SK-N-SH treated with all-trans-retinoic acid at 6 μM for 48 hours (cell line): ENCODE results near the gene DPM2.

Experiments
- ATAC-seq: fragments of 200-7000 bp; cut with Tn5 transposase; 3 replicates; pipeline ENCODE4 v1.9.1; 2020; ENCODE audit warnings: mild to moderate bottlenecking, moderate library complexity
- ARNTL ChIP-seq: fragments of 450-650 bp; formaldehyde crosslinking; IDR thresholded peaks from 2 replicates; pipeline ENCODE4 v1.5.0; 2020; ENCODE audit warnings: low read depth, mild to moderate bottlenecking, moderate library complexity, borderline replicate concordance
- BACH2 ChIP-seq: fragments of 250-450 bp; sonication (Bioruptor Pico); IDR thresholded peaks from 2 replicates; pipeline ENCODE4 v1.9.0; 2021; ENCODE audit warnings: mild to moderate bottlenecking, borderline replicate concordance
- CREB5 ChIP-seq: fragments of 250-450 bp; sonication (Bioruptor Pico); IDR thresholded peaks from 2 replicates; pipeline ENCODE4 v1.5.1; 2020; ENCODE audit warnings: low read depth, mild to moderate bottlenecking, moderate library complexity
- CSDC2 ChIP-seq: fragments of 250-450 bp; sonication (Bioruptor Pico); IDR thresholded peaks from 2 replicates; pipeline ENCODE4 v1.5.0; 2020; ENCODE audit warnings: mild to moderate bottlenecking, moderate library complexity
- GLIS3 ChIP-seq: fragments of 250-450 bp; sonication (Bioruptor Pico); IDR thresholded peaks from 2 replicates; pipeline ENCODE4 v1.5.0; 2020; ENCODE audit warnings: mild to moderate bottlenecking, moderate library complexity
- ISL1 ChIP-seq: fragments of 250-450 bp; sonication (Bioruptor Pico); IDR thresholded peaks from 2 replicates; pipeline ENCODE4 v2.1.2; 2022; ENCODE audit warnings: mild to moderate bottlenecking, moderate library complexity
- OSR1 ChIP-seq: fragments of 250-450 bp; sonication (Bioruptor Pico); IDR thresholded peaks from 2 replicates; pipeline ENCODE4 v1.8.0; 2022; ENCODE audit warnings: moderate library complexity, mild to moderate bottlenecking, inconsistent platforms
- POU6F1 ChIP-seq: fragments of 250-450 bp; sonication (Bioruptor Pico); IDR thresholded peaks from 2 replicates; pipeline ENCODE4 v1.8.0; 2021; ENCODE audit warnings: low read depth, mild to moderate bottlenecking, moderate library complexity, borderline replicate concordance
- PPARA ChIP-seq: fragments of 250-450 bp; sonication (Bioruptor Pico); IDR thresholded peaks from 2 replicates; pipeline ENCODE4 v1.5.0; 2020; ENCODE audit warnings: mild to moderate bottlenecking, borderline replicate concordance
- RARB ChIP-seq: fragments of 250-450 bp; sonication (Bioruptor Pico); IDR thresholded peaks from 2 replicates; pipeline ENCODE4 v1.8.0; 2021; ENCODE audit warnings: mild to moderate bottlenecking, moderate library complexity
- SNAI2 ChIP-seq: fragments of 250-450 bp; sonication (Bioruptor Pico); IDR thresholded peaks from 2 replicates; pipeline ENCODE4 v1.5.0; 2020; ENCODE audit warnings: mild to moderate bottlenecking, moderate library complexity
- TCF4 ChIP-seq: fragments of 250-450 bp; sonication (Bioruptor Pico); IDR thresholded peaks from 2 replicates; pipeline ENCODE4 v1.8.0; 2021; ENCODE audit warnings: mild to moderate bottlenecking, moderate library complexity, borderline replicate concordance
- TOX ChIP-seq: fragments of 250-450 bp; sonication (Bioruptor Pico); IDR thresholded peaks from 2 replicates; pipeline ENCODE4 v1.8.0; 2021; ENCODE audit warnings: mild to moderate bottlenecking, moderate library complexity, borderline replicate concordance
- TSHZ2 ChIP-seq: fragments of 250-450 bp; sonication (Bioruptor Pico); IDR thresholded peaks from 2 replicates; pipeline ENCODE4 v1.5.0; 2020; ENCODE audit warnings: mild to moderate bottlenecking, moderate library complexity
- ZC3H10 ChIP-seq: fragments of 250-450 bp; sonication (Bioruptor Pico); IDR thresholded peaks from 2 replicates; pipeline ENCODE4 v1.5.1; 2021; ENCODE audit warnings: mild to moderate bottlenecking, moderate library complexity
- ZFP30 ChIP-seq: fragments of 450-650 bp; formaldehyde crosslinking; IDR thresholded peaks from 2 replicates; pipeline ENCODE4 v1.5.0; 2022; ENCODE audit warnings: mild to moderate bottlenecking, moderate library complexity
- ZNF565 ChIP-seq: fragments of 450-650 bp; formaldehyde crosslinking; conservative IDR thresholded peaks from 2 replicates; pipeline ENCODE4 v1.5.0; 2020; ENCODE audit warnings: low read depth, mild to moderate bottlenecking, moderate library complexity
- ZNF70 ChIP-seq: fragments of 450-650 bp; formaldehyde crosslinking; IDR thresholded peaks from 2 replicates; pipeline ENCODE4 v1.5.0; 2020; ENCODE audit warnings: mild to moderate bottlenecking, moderate library complexity
- ZNF8 ChIP-seq: fragments of 450-650 bp; formaldehyde crosslinking; IDR thresholded peaks from 2 replicates; pipeline ENCODE4 v1.5.0; 2020; ENCODE audit warnings: mild to moderate bottlenecking, moderate library complexity
- TF ChIP-seq, protein P1 (sequence below): fragments of 250-450 bp; sonication (Bioruptor Pico); IDR thresholded peaks from 2 replicates; pipeline ENCODE4 v1.8.0; 2020; ENCODE audit warnings: mild to moderate bottlenecking, moderate library complexity, borderline replicate concordance

Gene DPM2

DNA sequence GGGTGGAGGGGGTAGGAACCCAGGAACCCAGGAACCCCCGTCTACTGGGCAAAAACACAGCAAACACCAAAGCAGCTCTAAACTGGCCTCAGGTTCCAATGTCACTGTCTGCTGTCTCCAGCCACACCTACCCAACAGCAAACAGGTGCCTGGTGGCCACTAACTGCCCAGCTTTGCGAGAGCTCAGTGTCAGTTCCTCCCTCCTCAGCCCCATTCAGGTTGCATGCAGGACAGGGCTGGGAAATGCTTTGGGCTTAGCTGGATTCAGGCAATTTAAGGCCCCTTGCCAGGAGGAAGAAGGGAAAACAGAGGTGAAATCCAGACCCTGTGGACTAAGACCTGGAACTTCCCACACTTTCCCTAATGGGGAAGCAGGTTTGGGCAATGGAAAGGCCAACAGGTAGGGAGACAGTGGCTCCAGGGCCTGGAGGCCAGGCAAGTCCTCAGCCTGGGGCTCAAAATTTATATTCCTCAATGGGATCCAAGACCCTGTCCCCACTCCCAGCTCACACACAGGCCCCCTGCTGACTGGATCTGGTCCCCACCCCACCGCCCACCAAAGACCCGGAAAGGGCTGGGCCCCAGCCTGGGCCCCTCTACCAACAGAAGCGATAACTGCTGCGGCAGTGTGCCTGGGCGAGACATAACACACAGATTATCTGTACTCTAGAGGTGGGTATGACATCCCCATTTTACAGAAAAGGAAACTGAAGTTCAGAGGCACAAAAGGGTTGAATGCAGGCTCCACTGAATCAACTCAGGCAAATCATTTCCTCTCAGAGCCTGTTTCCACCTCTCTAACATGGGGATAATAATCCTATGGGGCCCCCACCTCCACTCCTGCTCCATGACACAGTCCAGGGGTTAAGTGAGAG lies 39.6 kb upstream of the DPM2 start:
- no peak for ATAC-seq
- no peak for TF ChIP-seq CREB5
- no peak for TF ChIP-seq ZFP30 (CRISPR knock-in tag)
- no peak for TF ChIP-seq CSDC2
- no peak for TF ChIP-seq SNAI2
- no peak for TF ChIP-seq OSR1 (CRISPR knock-in tag)
- TF ChIP-seq GLIS3 = no peak
- TF ChIP-seq ZC3H10 = no peak
- TF ChIP-seq BACH2 (CRISPR knock-in tag) = no peak

GRCh38 chr9:127976498-127976897 lies 38.8 kb upstream of the DPM2 start:
- no peak for TF ChIP-seq ZC3H10
- TF ChIP-seq ARNTL (CRISPR knock-in tag) = no peak
- TF ChIP-seq ZFP30 (CRISPR knock-in tag) = no peak
- TF ChIP-seq ZNF70 = no peak
- TF ChIP-seq PPARA (CRISPR knock-in tag) = no peak
- no peak for TF ChIP-seq CSDC2
- no peak for TF ChIP-seq CREB5
- no peak for TF ChIP-seq OSR1 (CRISPR knock-in tag)
- no peak for TF ChIP-seq GLIS3
- TF ChIP-seq, protein P1, sequence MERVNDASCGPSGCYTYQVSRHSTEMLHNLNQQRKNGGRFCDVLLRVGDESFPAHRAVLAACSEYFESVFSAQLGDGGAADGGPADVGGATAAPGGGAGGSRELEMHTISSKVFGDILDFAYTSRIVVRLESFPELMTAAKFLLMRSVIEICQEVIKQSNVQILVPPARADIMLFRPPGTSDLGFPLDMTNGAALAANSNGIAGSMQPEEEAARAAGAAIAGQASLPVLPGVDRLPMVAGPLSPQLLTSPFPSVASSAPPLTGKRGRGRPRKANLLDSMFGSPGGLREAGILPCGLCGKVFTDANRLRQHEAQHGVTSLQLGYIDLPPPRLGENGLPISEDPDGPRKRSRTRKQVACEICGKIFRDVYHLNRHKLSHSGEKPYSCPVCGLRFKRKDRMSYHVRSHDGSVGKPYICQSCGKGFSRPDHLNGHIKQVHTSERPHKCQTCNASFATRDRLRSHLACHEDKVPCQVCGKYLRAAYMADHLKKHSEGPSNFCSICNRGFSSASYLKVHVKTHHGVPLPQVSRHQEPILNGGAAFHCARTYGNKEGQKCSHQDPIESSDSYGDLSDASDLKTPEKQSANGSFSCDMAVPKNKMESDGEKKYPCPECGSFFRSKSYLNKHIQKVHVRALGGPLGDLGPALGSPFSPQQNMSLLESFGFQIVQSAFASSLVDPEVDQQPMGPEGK (CRISPR knock-in tag) = no peak
- TF ChIP-seq POU6F1 (CRISPR knock-in tag) = no peak
- TF ChIP-seq TCF4 (CRISPR knock-in tag) = no peak
- TF ChIP-seq ISL1 (CRISPR knock-in tag) = no peak
- no peak for TF ChIP-seq TOX (CRISPR knock-in tag)
- no peak for TF ChIP-seq TSHZ2 (CRISPR knock-in tag)
- TF ChIP-seq RARB (CRISPR knock-in tag) = no peak
- no peak for TF ChIP-seq BACH2 (CRISPR knock-in tag)
- no peak for TF ChIP-seq ZNF565 (CRISPR knock-in tag)
- TF ChIP-seq ZNF8 (CRISPR knock-in tag) = no peak
- ATAC-seq = no peak
